Measurements from ENCODE around the gene RNF130.

Gene RNF130

DNA sequence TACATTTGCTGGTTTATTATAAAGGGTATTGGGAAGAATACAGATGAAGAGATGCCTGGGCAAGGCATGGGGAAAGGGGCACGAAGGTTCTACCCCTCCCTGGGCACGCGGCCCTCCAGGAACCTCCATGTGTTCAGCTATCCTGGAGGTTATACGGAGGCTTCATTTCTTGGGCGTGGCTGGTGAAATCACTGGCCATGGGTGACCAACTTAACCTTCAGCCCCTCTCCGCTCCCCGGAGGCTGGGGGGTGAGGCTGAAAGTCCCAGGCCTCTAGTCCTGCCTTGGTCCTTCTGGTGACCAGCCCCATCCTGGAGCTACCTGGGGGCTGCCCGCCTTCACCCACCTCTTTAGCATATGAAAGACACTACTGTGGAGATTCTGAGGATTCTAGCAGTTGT lies 17.0 kb upstream of the RNF130 start:
- DNase-seq (ENCODE audit: low read depth), result no peak
- no peak for TF ChIP-seq CTCF (conservative IDR thresholded peaks at IDR 0.05; ENCODE audit: low read length)
- H3K4me3 ChIP-seq (ENCODE audit: low read length), result no peak overlapping the region

DNA sequence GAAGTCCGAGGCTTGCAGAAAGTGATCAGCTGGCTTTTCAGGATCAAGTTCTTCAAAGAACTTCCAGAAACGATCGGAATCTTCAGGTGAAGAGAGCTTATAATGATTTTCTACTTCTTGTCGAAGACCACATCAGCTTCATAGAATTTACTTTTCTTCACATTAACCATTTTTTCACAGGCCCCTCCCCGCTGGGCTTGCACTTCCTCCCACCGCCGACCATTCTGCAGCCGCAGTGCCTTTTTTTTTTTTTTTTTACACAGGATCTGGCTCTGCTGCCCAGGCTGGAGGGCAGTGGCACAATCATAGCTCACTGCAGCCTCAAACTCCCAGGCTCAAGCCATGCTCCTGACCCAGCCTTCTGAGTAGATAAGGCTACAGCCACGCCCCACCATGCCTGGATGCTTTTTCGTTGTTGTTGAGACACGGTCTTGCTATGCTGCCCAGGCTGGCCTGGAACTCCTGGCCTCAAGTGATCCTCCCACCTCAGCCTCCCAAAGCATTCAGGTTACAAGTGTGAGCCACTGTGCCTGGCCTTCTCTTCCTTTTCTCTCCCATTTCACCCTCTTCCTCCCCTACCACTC lies 15.3 kb upstream of the RNF130 start:
- TF ChIP-seq CTCF (conservative IDR thresholded peaks at IDR 0.05; ENCODE audit: low read length), result no peak

GRCh38 chr5:180085837-180086236 lies 14.3 kb upstream of the RNF130 start:
- H3K4me3 ChIP-seq (ENCODE audit: low read length), result no peak overlapping the region
- DNase-seq (ENCODE audit: low read depth), result no peak
- no peak for TF ChIP-seq CTCF (conservative IDR thresholded peaks at IDR 0.05; ENCODE audit: low read length)

More for the DNA sequence above, 15.3 kb upstream of the RNF130 start:
- no peak for DNase-seq (ENCODE audit: low read depth)
- H3K4me3 ChIP-seq (ENCODE audit: low read length), result no peak overlapping the region

- no peak for DNase-seq (ENCODE audit: low read depth)
- TF ChIP-seq CTCF (conservative IDR thresholded peaks at IDR 0.05; ENCODE audit: low read length), result no peak
Measured at GRCh38 chr5:180084638-180085561, 13.3 kb upstream of the RNF130 start.

GRCh38 chr5:180083529-180084060 lies 12.0 kb upstream of the RNF130 start:
- H3K4me3 ChIP-seq (ENCODE audit: low read length), result no peak overlapping the region
- DNase-seq (ENCODE audit: low read depth), result no peak
- TF ChIP-seq CTCF (conservative IDR thresholded peaks at IDR 0.05; ENCODE audit: low read length), result no peak

More at GRCh38 chr5:180084638-180085561, 13.3 kb upstream of the RNF130 start:
- H3K4me3 ChIP-seq (ENCODE audit: low read length), result no peak overlapping the region

- H3K4me3 ChIP-seq (ENCODE audit: low read length), result no peak overlapping the region
- DNase-seq (ENCODE audit: low read depth), result no peak
- TF ChIP-seq CTCF (conservative IDR thresholded peaks at IDR 0.05; ENCODE audit: low read length), result no peak
Measured at GRCh38 chr5:180082633-180083420, 11.3 kb upstream of the RNF130 start.
